Vagina (tissue), 2 donors: ENCODE data around the gene CACNA1S. TPM values are rescaled to one million over a fixed set of nuclear protein-coding genes. Genes with fewer than 3 reads are reported as not detected.

ENCODE experiments used
- DNase-seq, 2 donors: peaks; one replicate each; pipeline ENCODE4 v3.0.0-alpha.2; 2017; ENCODE audit errors: extremely low spot score in 2 of 2
- H3K27ac ChIP-seq: fragments of 200-600 bp; sonication (generic); one replicate; pipeline ENCODE4 v1.5.1; 2019
- H3K27me3 ChIP-seq: fragments of 200-600 bp; sonication (generic); one replicate; pipeline ENCODE4 v1.5.1; 2019
- H3K36me3 ChIP-seq, 2 donors: fragments of 200-600 bp; sonication (generic); one replicate each; pipeline ENCODE4 v1.5.1; 2017 to 2019
- H3K4me1 ChIP-seq: fragments of 200-600 bp; sonication (generic); one replicate; pipeline ENCODE4 v1.5.1; 2019
- H3K4me3 ChIP-seq, 2 donors: fragments of 200-600 bp; sonication (generic); 1 replicate in 1 of 2; 2 replicates in 1 of 2; pipeline ENCODE4 v1.5.1; 2016 to 2019
- H3K9me3 ChIP-seq: fragments of 200-600 bp; sonication (generic); one replicate; pipeline ENCODE4 v1.5.1; 2019
- CTCF ChIP-seq, 3 experiments: fragments of 450-650 bp in 2 of 3; fragments of 200-600 bp in 1 of 3; sonication (generic) in 1 of 3; IDR thresholded peaks; one replicate each; pipeline ENCODE4 v1.5.1; 2017 to 2019; ENCODE audit warnings: antibody characterized with exemption in 3 of 3, mild to moderate bottlenecking in 2 of 3, moderate library complexity in 2 of 3
- POLR2A ChIP-seq, 2 donors: fragments of 450-650 bp; IDR thresholded peaks; one replicate each; pipeline ENCODE4 v1.6.1; 2017; ENCODE audit warnings: antibody characterized with exemption in 2 of 2, mild to moderate bottlenecking in 2 of 2, moderate library complexity in 2 of 2
- POLR2AphosphoS5 ChIP-seq, 2 donors: sonication (generic); formaldehyde crosslinking; IDR thresholded peaks; one replicate each; pipeline ENCODE4 v1.9.0; 2017; ENCODE audit warnings: antibody characterized with exemption in 2 of 2, mild to moderate bottlenecking in 2 of 2, low read depth in 1 of 2; ENCODE audit not compliant: insufficient read depth in 1 of 2
- intact Hi-C: fragments of 100-400 bp; cut with DNase I; formaldehyde crosslinking; loops from one replicate; pipeline ENCODE4 v1.15.1; 2023
- total RNA-seq: library from RNA; depleted of rRNA; stranded (reverse); fragments of >200 nt; gene quantifications from one replicate; pipeline ENCODE4 v1.2.3, GENCODE V29; 2016

Gene CACNA1S
- total RNA-seq, 1 donor from 2014 or later = not detected

GRCh38 chr1:201154389-201155165, 42.4 kb upstream of the CACNA1S start, which contains the start of gene TMEM9:
Gene TMEM9, minus strand, starts transcription at chr1:201154474. Its CDS starts 551 bp downstream, at chr1:201153923.
- peak within 1 kb of the TSS; percentile 71 for H3K27ac ChIP-seq
- peaks cover 0 to 10% of the 10 kb centered on the region in 2 donors for H3K36me3 ChIP-seq
- peaks cover 20% of the 10 kb centered on the region for H3K4me1 ChIP-seq
- TF ChIP-seq POLR2A (IDR thresholded peaks at IDR 0.05) (peak in 1 of 2 donors; percentile 48), POLR2AphosphoS5 (IDR thresholded peaks at IDR 0.05; ENCODE audit: insufficient read depth in 1 of 2, low read depth in 1 of 2) (peak; percentile 78 to 79), CTCF (IDR thresholded peaks at IDR 0.05) (no peak)
- peak within 1 kb of the TSS; percentile 88 to 93 for H3K4me3 ChIP-seq
- no peaks in the 10 kb centered on the region for H3K27me3 ChIP-seq
- DNase-seq = peak in 1 of 2 donors; percentile 98
- intact Hi-C loops = no loop called here
- no peaks in the 10 kb centered on the region for H3K9me3 ChIP-seq

GRCh38 chr1:201153474-201154388, 41.5 kb upstream of the CACNA1S start:
- Histone ChIP-seq H3K27ac (peak overlapping the region; percentile 71), H3K4me1 (peaks cover 20% of the 10 kb centered on the region), H3K4me3 (peak overlapping the region; percentile 88 to 93), H3K27me3 (no peaks in the 10 kb centered on the region), H3K9me3 (no peaks in the 10 kb centered on the region), H3K36me3 (peaks cover 0 to 11% of the 10 kb centered on the region in 2 donors)
- no peak for DNase-seq
- no peak for TF ChIP-seq POLR2AphosphoS5 (IDR thresholded peaks at IDR 0.05; ENCODE audit: insufficient read depth in 1 of 2, low read depth in 1 of 2)
- no peak for TF ChIP-seq POLR2A (IDR thresholded peaks at IDR 0.05)
- no peak for TF ChIP-seq CTCF (IDR thresholded peaks at IDR 0.05)
- intact Hi-C loops = no loop called here

- Histone ChIP-seq H3K9me3 (no peaks in the 10 kb centered on the region), H3K27me3 (no peaks in the 10 kb centered on the region), H3K36me3 (peaks cover 0 to 43% of the 10 kb centered on the region in 2 donors), H3K4me3 (no peak overlapping the region), H3K4me1 (peaks cover 12% of the 10 kb centered on the region), H3K27ac (no peak overlapping the region)
- no peak for DNase-seq
- TF ChIP-seq POLR2AphosphoS5 (IDR thresholded peaks at IDR 0.05; ENCODE audit: insufficient read depth in 1 of 2, low read depth in 1 of 2) (no peak), CTCF (IDR thresholded peaks at IDR 0.05) (peak in 1 of 3 experiments; percentile 26), POLR2A (IDR thresholded peaks at IDR 0.05) (no peak)
- intact Hi-C loops = no loop called here
These were observed 37.2 kb upstream of the CACNA1S start for GRCh38 chr1:201149400-201149799.

GRCh38 chr1:201147396-201148015, 35.3 kb upstream of the CACNA1S start:
- no peaks in the 10 kb centered on the region for H3K27me3 ChIP-seq
- no peak for DNase-seq
- no peak for TF ChIP-seq CTCF (IDR thresholded peaks at IDR 0.05)
- peaks cover 0 to 60% of the 10 kb centered on the region in 2 donors for H3K36me3 ChIP-seq
- intact Hi-C loops = no loop called here
- H3K27ac ChIP-seq = no peak overlapping the region
- no peaks in the 10 kb centered on the region for H3K4me1 ChIP-seq
- no peaks in the 10 kb centered on the region for H3K9me3 ChIP-seq
- H3K4me3 ChIP-seq = no peak overlapping the region
